GM12878 (cell line): ENCODE results near the gene SPOCD1. TPM values are rescaled to one million over a fixed set of nuclear protein-coding genes. Genes with fewer than 3 reads are reported as not detected.

Experiments used
- ATAC-seq: fragments of 200-7000 bp; cut with Tn5 transposase; 3 replicates; pipeline ENCODE4 v1.9.1; 2020; ENCODE audit warnings: mild to moderate bottlenecking, moderate library complexity
- BruUV-seq: library from RNA; stranded (reverse); fragments of 400-500 nt; replicated peaks from 2 replicates; lab custom pipeline; 2021; lab: Mats Ljungman, UMichigan
- CTCF ChIA-PET: fragments of 300-600 bp; sonication (Branson Sonifier 250); formaldehyde crosslinking; extraction: SDS; loops from one replicate; lab custom pipeline; 2021; ENCODE audit warnings: inconsistent platforms; lab: Yijun Ruan, JAX
- POLR2A ChIA-PET: fragments of 350-600 bp; formaldehyde crosslinking; extraction: SDS; loops from one replicate; lab custom pipeline; 2021; ENCODE audit warnings: inconsistent platforms; lab: Charles Lee
- RAD21 ChIA-PET: fragments of 300-600 bp; sonication (Branson Sonifier 250); formaldehyde crosslinking; loops from one replicate; lab custom pipeline; 2023; ENCODE audit warnings: antibody characterized with exemption; ENCODE audit not compliant: unreplicated experiment; lab: Charles Lee
- SMC1A ChIA-PET: fragments of 300-600 bp; sonication (Branson Sonifier 250); formaldehyde crosslinking; loops from one replicate; lab custom pipeline; 2023; ENCODE audit not compliant: unreplicated experiment, uncharacterized antibody; lab: Charles Lee
- DNase-seq: peaks from one replicate; pipeline ENCODE4 v3.0.0-alpha.2; 2011; ENCODE audit warnings: low read depth, low spot score
- FAIRE-seq: peaks from 3 replicates; lab custom pipeline; 2011; peaks lifted over from hg19 to GRCh38; lab: Jason Lieb, UNC
- H2AFZ ChIP-seq: 2 replicates; pipeline ENCODE4 v1.6.0; 2011; ENCODE audit warnings: low read depth, low read length, control low read depth; ENCODE audit not compliant: control insufficient read depth
- H3K27ac ChIP-seq: 2 replicates; pipeline ENCODE4 v1.5.1; 2011; ENCODE audit warnings: control low read depth; ENCODE audit not compliant: control insufficient read depth, insufficient read depth
- H3K27me3 ChIP-seq, 2 experiments: replicated peaks in 1 of 2; 2 replicates each; pipeline versions ENCODE4 v1.6.0 to v1.6.1; 2011; ENCODE audit warnings: low read length in 1 of 2; ENCODE audit not compliant: control insufficient read depth in 2 of 2, insufficient read depth in 2 of 2
- H3K36me3 ChIP-seq, 2 experiments: 2 replicates each; pipeline ENCODE4 v1.5.1; 2011; ENCODE audit warnings: low read length in 1 of 2; ENCODE audit not compliant: control insufficient read depth in 2 of 2, insufficient read depth in 2 of 2
- H3K4me1 ChIP-seq: 2 replicates; pipeline ENCODE4 v1.6.1; 2011; ENCODE audit warnings: mild to moderate bottlenecking, low read length, moderate library complexity, mixed read lengths; ENCODE audit not compliant: control insufficient read depth, insufficient read depth
- H3K4me2 ChIP-seq: 2 replicates; pipeline ENCODE4 v1.6.0; 2011; ENCODE audit warnings: control low read depth; ENCODE audit not compliant: control insufficient read depth, insufficient read depth
- H3K4me3 ChIP-seq: fragments of 200-600 bp; sonication (generic); 2 replicates; pipeline ENCODE4 v1.5.1; 2016
- H3K79me2 ChIP-seq: 2 replicates; pipeline ENCODE4 v1.6.0; 2011; ENCODE audit warnings: low read length; ENCODE audit not compliant: control insufficient read depth, insufficient read depth
- H3K9ac ChIP-seq: 2 replicates; pipeline ENCODE4 v1.8.0; 2011; ENCODE audit warnings: low read length, control low read depth, mixed read lengths; ENCODE audit not compliant: control insufficient read depth, insufficient read depth
- H3K9me3 ChIP-seq: replicated peaks from 3 replicates; pipeline ENCODE4 v1.5.1; 2011; ENCODE audit warnings: mild to moderate bottlenecking, low read length; ENCODE audit not compliant: control insufficient read depth, insufficient read depth
- H4K20me1 ChIP-seq: 2 replicates; pipeline ENCODE4 v1.6.0; 2011; ENCODE audit not compliant: control insufficient read depth, insufficient read depth
- CBX5 ChIP-seq: sonication (generic); IDR thresholded peaks from 2 replicates; pipeline ENCODE4 v1.6.1; 2016; ENCODE audit warnings: low read depth, moderate library complexity, mild to moderate bottlenecking, inconsistent platforms
- CREM ChIP-seq: IDR thresholded peaks from 2 replicates; pipeline ENCODE4 v1.6.1; 2014; ENCODE audit warnings: antibody characterized with exemption, low read depth
- NRF1 ChIP-seq: conservative IDR thresholded peaks from 2 replicates; pipeline ENCODE4 v1.6.1; 2011; ENCODE audit warnings: mild to moderate bottlenecking, low read depth, low read length, improper control_type of control experiment
- PAX8 ChIP-seq: fragments of 450-650 bp; IDR thresholded peaks from 2 replicates; pipeline ENCODE4 v1.6.1; 2017; ENCODE audit warnings: mild to moderate bottlenecking, moderate library complexity
- PML ChIP-seq: IDR thresholded peaks from 2 replicates; pipeline ENCODE4 v1.6.1; 2012; ENCODE audit warnings: low read length, inconsistent platforms
- SMC3 ChIP-seq: IDR thresholded peaks from 2 replicates; pipeline ENCODE4 v1.6.1; 2011; ENCODE audit warnings: low read length, improper control_type of control experiment, borderline replicate concordance
- SREBF2 ChIP-seq: IDR thresholded peaks from 2 replicates; pipeline ENCODE4 v1.6.1; 2012; ENCODE audit warnings: mild to moderate bottlenecking, low read length
- SUZ12 ChIP-seq: fragments of 200-600 bp; sonication (generic); IDR thresholded peaks from one replicate; pipeline ENCODE4 v1.6.1; 2018; ENCODE audit warnings: antibody characterized with exemption, mild to moderate bottlenecking; ENCODE audit not compliant: unreplicated experiment
- TCF7 ChIP-seq: IDR thresholded peaks from 2 replicates; pipeline ENCODE4 v1.6.1; 2014; ENCODE audit warnings: antibody characterized with exemption, borderline replicate concordance
- YY1 ChIP-seq: IDR thresholded peaks from 2 replicates; pipeline ENCODE4 v1.6.1; 2011; ENCODE audit warnings: low read depth, mild to moderate bottlenecking, low read length
- WGBS: methylation state at CpG from one replicate; pipeline ENCODE4 v1.1.6; 2016; ENCODE audit warnings: low lambda C conversion rate; ENCODE audit not compliant: insufficient replicate concordance, insufficient coverage; ENCODE audit errors: missing lambda C conversion rate; 5-methylcytosine and 5-hydroxymethylcytosine counted together
- in situ Hi-C: fragments of 300-500 bp; cut with MboI; formaldehyde crosslinking; loops from 9 replicates; pipeline ENCODE4 v1.14.3; 2018; ENCODE audit warnings: mixed read lengths
- intact Hi-C: fragments of 100-400 bp; cut with micrococcal nuclease; formaldehyde crosslinking; loops from one replicate; pipeline ENCODE4 v1.14.2; 2022; ENCODE audit not compliant: unreplicated experiment
- polyA plus RNA-seq, 11 experiments: library from polyadenylated mRNA; depleted of rRNA in 4 of 11; unstranded in 6 of 11; stranded (reverse) in 5 of 11; fragments of >200 nt; fragmentation: Nextera tagmentation in 4 of 11; fragmentation: Illumina TruSeq in 1 of 11; extraction: Ambion mirVana in 4 of 11; extraction: Trizol in 1 of 11; gene quantifications; 1 replicate in 1 of 11; 2 replicates in 10 of 11; pipeline versions ENCODE4 v1.2.1 to v1.2.3, GENCODE V29; 2011 to 2016; ENCODE audit warnings: inconsistent platforms in 2 of 11, missing spikeins in 2 of 11, low read depth in 1 of 11
- total RNA-seq, 4 experiments: library from RNA; depleted of rRNA in 3 of 4; stranded (reverse); fragments of >200 nt in 3 of 4; fragmentation: Illumina TruSeq in 1 of 4; extraction: Trizol in 1 of 4; gene quantifications; 2 replicates each; pipeline versions ENCODE4 v1.2.1 to v1.2.3, GENCODE V29; 2013 to 2021

Gene SPOCD1
- total and polyA plus RNA-seq, 10 of the 15 experiments (the other 5 are each of a cell fraction or from before 2014, with no cell fraction given), result 0.02 to 0.65 (median 0.13) TPM; not detected in 4

DNA sequence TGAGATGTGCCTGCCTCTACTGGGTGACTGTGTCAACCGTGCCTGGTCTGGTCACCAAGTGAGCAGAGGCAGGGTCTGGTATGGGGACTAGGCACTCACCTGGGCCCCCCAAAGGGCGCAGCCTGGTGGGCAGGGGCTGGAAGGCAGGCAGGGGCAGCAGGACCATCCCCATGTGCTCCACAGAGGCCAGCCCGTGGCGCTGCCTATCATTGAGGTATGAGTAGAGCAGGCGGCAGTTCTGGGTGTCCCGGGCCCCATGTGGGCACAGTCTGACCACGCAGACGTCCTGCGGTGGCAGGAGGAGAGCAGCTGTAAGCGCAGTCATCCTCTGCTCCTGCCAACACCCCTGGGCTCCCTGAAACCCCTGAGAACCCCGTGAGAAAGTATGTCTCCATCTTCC is 23.7 kb downstream of the SPOCD1 start:
- no peak overlapping the region for H3K4me2 ChIP-seq
- 18% methylated on average over 11 of the region's 11 CpGs for WGBS
- no peaks in the 10 kb centered on the region for H3K79me2 ChIP-seq
- no peak overlapping the region for H3K27ac ChIP-seq
- in situ Hi-C loops, result no loop called here
- no peaks in the 10 kb centered on the region; a peak in 2 of 4 replicates for H3K27me3 ChIP-seq
- FAIRE-seq (no peak), DNase-seq (no peak), ATAC-seq (no peak)
- RAD21 ChIA-PET, result interaction anchor here (2.3 kb wide), 1 partner anchor 172 kb away, joined by 6 read pairs; no protein-coding TSS in a partner anchor
- peaks cover 8% of the 10 kb centered on the region for H3K4me1 ChIP-seq
- POLR2A ChIA-PET, result interaction anchor here (0.6 to 1.5 kb wide), 2 partner anchors 161 to 282 kb away, joined by 3 to 4 read pairs; no protein-coding TSS in a partner anchor
- CTCF ChIA-PET, result interaction anchor here (0.6 to 1.6 kb wide), 4 partner anchors 13 to 197 kb away, joined by 3 read pairs; partner anchors contain the start of gene ADGRB2
- SMC1A ChIA-PET, result interaction anchor here (0.6 kb wide), 1 partner anchor 172 kb away, joined by 3 read pairs; no protein-coding TSS in a partner anchor
- intact Hi-C loops, result no loop called here
- no peaks in the 10 kb centered on the region for H3K36me3 ChIP-seq
- no peak overlapping the region for H3K4me3 ChIP-seq
- no peak for TF ChIP-seq SMC3
- no peak for TF ChIP-seq YY1
- no peak for TF ChIP-seq PML
- H3K9ac ChIP-seq, result no peak overlapping the region
- H2AFZ ChIP-seq, result no peak overlapping the region
- no TSS peak for BruUV-seq
- H3K9me3 ChIP-seq, result no peaks in the 10 kb centered on the region
- H4K20me1 ChIP-seq, result no peaks in the 10 kb centered on the region

- POLR2A ChIA-PET, result no interaction called here
- H3K4me3 ChIP-seq, result no peak overlapping the region
- no peaks in the 10 kb centered on the region for H3K79me2 ChIP-seq
- DNase-seq, result no peak
- intact Hi-C loops (no loop called here), in situ Hi-C loops (no loop called here)
- WGBS, result 40% methylated on average over 13 of the region's 13 CpGs
- no peaks in the 10 kb centered on the region for H3K36me3 ChIP-seq
- BruUV-seq, result no TSS peak
- H4K20me1 ChIP-seq, result no peaks in the 10 kb centered on the region
- H3K27me3 ChIP-seq, result no peaks in the 10 kb centered on the region; a peak in 2 of 4 replicates
- RAD21 ChIA-PET, result interaction anchor here (0.6 to 2.3 kb wide), 3 partner anchors 173 to 977 kb away, joined by 4 to 6 read pairs (median 4); no protein-coding TSS in a partner anchor
- H3K4me1 ChIP-seq, result peaks cover 8% of the 10 kb centered on the region
- no peak overlapping the region for H2AFZ ChIP-seq
- no peak for FAIRE-seq
- CTCF ChIA-PET, result interaction anchor here (1.0 to 5.4 kb wide), 6 partner anchors 14 to 272 kb away, joined by 3 to 90 read pairs (median 12); partner anchors contain the start of gene ADGRB2
- H3K9me3 ChIP-seq, result no peaks in the 10 kb centered on the region
- SMC1A ChIA-PET, result interaction anchor here (0.6 to 3.7 kb wide), 4 partner anchors 126 to 173 kb away, joined by 3 to 38 read pairs (median 12); no protein-coding TSS in a partner anchor
- H3K9ac ChIP-seq, result no peak overlapping the region
- H3K4me2 ChIP-seq, result no peak overlapping the region
- no peak for TF ChIP-seq PAX8
- TF ChIP-seq NRF1, result no peak
- TF ChIP-seq CBX5, result no peak
- TF ChIP-seq SREBF2, result no peak
- no peak for TF ChIP-seq TCF7
- no peak for TF ChIP-seq CREM
- TF ChIP-seq SUZ12, result no peak
- ATAC-seq, result no peak
- no peak overlapping the region for H3K27ac ChIP-seq
These were observed 24.5 kb downstream of the SPOCD1 start for GRCh38 chr1:31791131-31791858.
